ENCODE measurements around the gene KRT84. TPM values are rescaled to one million over a fixed set of nuclear protein-coding genes. Genes with fewer than 3 reads are reported as not detected.
"Not testable (repeated sequence)": the region's sequence is repeated elsewhere in the genome, so short reads cannot be mapped to it uniquely, and the experiment has no call there.

Gene KRT84
- total and polyA plus RNA-seq, 4 donors, result not detected

- TF ChIP-seq CTCF (IDR thresholded peaks at IDR 0.05; ENCODE audit: control extremely low read depth, extremely low read depth), result no peak
- Histone ChIP-seq H3K36me3 (ENCODE audit: control insufficient read depth in 4 of 4, insufficient read depth in 4 of 4, low read length in 4 of 4) (no peaks in the 10 kb centered on the region), H3K4me3 (no peak overlapping the region), H3K4me1 (ENCODE audit: control insufficient read depth in 5 of 5, insufficient read depth in 5 of 5, low read length in 5 of 5) (peaks cover 0 to 11% (median 0%) of the 10 kb centered on the region in 5 donors), H3K9ac (ENCODE audit: insufficient read depth in 1 of 2, low read length in 2 of 2) (no peak overlapping the region), H3K27me3 (ENCODE audit: control insufficient read depth in 3 of 3, insufficient read depth in 3 of 3, low read length in 2 of 3) (no peaks in the 10 kb centered on the region), H3K27ac (ENCODE audit: low read depth in 1 of 2, low read length in 1 of 2) (no peak overlapping the region), H3K9me3 (ENCODE audit: control insufficient read depth in 4 of 4, insufficient read depth in 3 of 4, low read length in 3 of 4) (peaks cover 0 to 4% (median 2%) of the 10 kb centered on the region in 4 donors)
- ATAC-seq (ENCODE audit: insufficient read depth, low FRiP score), result no peak
- 27 to 29% methylated on average over 4 of the region's 4 CpGs for WGBS, 2 donors
- peak in 1 of 3 donors; percentile 23 for DNase-seq
Observed at GRCh38 chr12:52346593-52346992, 38.9 kb downstream of the KRT84 start.

GRCh38 chr12:52345041-52345440 is 40.4 kb downstream of the KRT84 start:
- H3K27ac ChIP-seq (ENCODE audit: low read depth in 1 of 2, low read length in 1 of 2); H3K27me3 ChIP-seq (ENCODE audit: control insufficient read depth in 3 of 3, insufficient read depth in 3 of 3, low read length in 2 of 3); H3K4me1 ChIP-seq (ENCODE audit: control insufficient read depth in 5 of 5, insufficient read depth in 5 of 5, low read length in 5 of 5); DNase-seq; H3K4me3 ChIP-seq; H3K36me3 ChIP-seq (ENCODE audit: control insufficient read depth in 4 of 4, insufficient read depth in 4 of 4, low read length in 4 of 4); H3K9me3 ChIP-seq (ENCODE audit: control insufficient read depth in 4 of 4, insufficient read depth in 3 of 4, low read length in 3 of 4); ATAC-seq (ENCODE audit: insufficient read depth, low FRiP score); H3K9ac ChIP-seq (ENCODE audit: insufficient read depth in 1 of 2, low read length in 2 of 2): not testable (repeated sequence)
- WGBS, 2 donors, result 90 to 92% methylated on average over 8 of the region's 8 CpGs

GRCh38 chr12:52344111-52344510 is 41.3 kb downstream of the KRT84 start:
- Histone ChIP-seq H3K4me1 (ENCODE audit: control insufficient read depth in 5 of 5, insufficient read depth in 5 of 5, low read length in 5 of 5) (peaks cover 0 to 6% (median 0%) of the 10 kb centered on the region in 5 donors), H3K4me3 (no peak overlapping the region), H3K27ac (ENCODE audit: low read depth in 1 of 2, low read length in 1 of 2) (no peak overlapping the region), H3K27me3 (ENCODE audit: control insufficient read depth in 3 of 3, insufficient read depth in 3 of 3, low read length in 2 of 3) (no peaks in the 10 kb centered on the region), H3K9me3 (ENCODE audit: control insufficient read depth in 4 of 4, insufficient read depth in 3 of 4, low read length in 3 of 4) (peaks cover 0 to 4% (median 1%) of the 10 kb centered on the region in 4 donors), H3K9ac (ENCODE audit: insufficient read depth in 1 of 2, low read length in 2 of 2) (no peak overlapping the region), H3K36me3 (ENCODE audit: control insufficient read depth in 4 of 4, insufficient read depth in 4 of 4, low read length in 4 of 4) (no peaks in the 10 kb centered on the region)
- WGBS, 2 donors, result 95 to 96% methylated on average over 12 of the region's 12 CpGs
- TF ChIP-seq CTCF (IDR thresholded peaks at IDR 0.05; ENCODE audit: control extremely low read depth, extremely low read depth), result no peak
- DNase-seq (no peak), ATAC-seq (ENCODE audit: insufficient read depth, low FRiP score) (no peak)

GRCh38 chr12:52343550-52343949 is 41.9 kb downstream of the KRT84 start:
- Histone ChIP-seq H3K27ac (ENCODE audit: low read depth in 1 of 2, low read length in 1 of 2) (no peak overlapping the region), H3K9me3 (ENCODE audit: control insufficient read depth in 4 of 4, insufficient read depth in 3 of 4, low read length in 3 of 4) (peaks cover 0 to 4% (median 1%) of the 10 kb centered on the region in 4 donors), H3K27me3 (ENCODE audit: control insufficient read depth in 3 of 3, insufficient read depth in 3 of 3, low read length in 2 of 3) (no peaks in the 10 kb centered on the region), H3K4me1 (ENCODE audit: control insufficient read depth in 5 of 5, insufficient read depth in 5 of 5, low read length in 5 of 5) (peaks cover 0 to 6% (median 0%) of the 10 kb centered on the region in 5 donors), H3K4me3 (no peak overlapping the region), H3K9ac (ENCODE audit: insufficient read depth in 1 of 2, low read length in 2 of 2) (no peak overlapping the region), H3K36me3 (ENCODE audit: control insufficient read depth in 4 of 4, insufficient read depth in 4 of 4, low read length in 4 of 4) (no peaks in the 10 kb centered on the region)
- 70 to 77% methylated on average over 2 of the region's 2 CpGs for WGBS, 2 donors
- ATAC-seq (ENCODE audit: insufficient read depth, low FRiP score) (no peak), DNase-seq (no peak)
- TF ChIP-seq CTCF (IDR thresholded peaks at IDR 0.05; ENCODE audit: control extremely low read depth, extremely low read depth), result no peak
